22Rv1 (cell line): Measurements from ENCODE around the gene RFC4.
A peak's percentile ranks its signal among the peaks of the same experiment; 100 is the strongest.

ENCODE experiments used
- H3K27ac ChIP-seq: fragments of 450-650 bp; 2 replicates; pipeline ENCODE4 v1.5.1; 2017
- ZFX ChIP-seq: fragments of 450-650 bp; IDR thresholded peaks from 2 replicates; pipeline ENCODE4 v1.6.1; 2017; ENCODE audit warnings: antibody characterized with exemption, borderline replicate concordance
- TF ChIP-seq, protein P1 (sequence below): fragments of 450-650 bp; IDR thresholded peaks from 2 replicates; pipeline ENCODE4 v1.5.1; 2017; ENCODE audit warnings: mild to moderate bottlenecking

The RFC4 gene

DNA sequence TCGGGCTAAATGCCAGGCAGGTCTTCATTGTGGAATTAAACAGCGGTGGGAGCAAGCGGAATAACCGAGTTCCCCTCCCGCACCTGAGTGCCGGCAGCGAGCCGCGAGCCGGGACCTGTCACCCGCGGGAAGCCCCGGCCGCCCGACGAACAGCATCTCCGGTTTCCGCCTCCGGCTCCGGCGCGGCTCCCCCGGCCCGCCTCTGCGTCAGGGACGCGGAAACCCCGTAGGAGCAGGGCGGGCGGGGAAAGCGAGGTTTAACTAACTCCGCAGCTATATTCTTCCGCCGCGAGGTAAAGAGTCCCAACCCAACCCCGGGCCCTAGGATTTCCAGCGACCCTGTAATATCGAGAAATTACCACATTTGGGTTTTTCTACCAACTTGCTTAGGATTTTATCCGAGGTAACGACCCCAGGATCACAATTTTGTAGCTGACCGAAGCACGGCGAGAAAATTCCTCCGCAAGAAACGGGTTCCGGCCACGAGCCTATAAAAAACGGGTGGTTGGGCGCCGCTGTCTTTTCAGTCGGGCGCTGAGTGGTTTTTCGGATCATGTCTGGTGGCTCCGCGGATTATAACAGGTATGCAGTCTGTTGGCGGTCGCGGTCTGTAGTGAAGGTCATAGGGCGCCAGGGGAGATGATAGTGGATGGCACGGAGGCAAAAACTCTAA, 23.1 kb downstream of the RFC4 start, which contains the start of gene EIF4A2:
EIF4A2 (plus strand) TSS at position 520 of the 673 bp plus-strand sequence; CDS start at position 554, 34 bp downstream.
- TF ChIP-seq, protein P1, sequence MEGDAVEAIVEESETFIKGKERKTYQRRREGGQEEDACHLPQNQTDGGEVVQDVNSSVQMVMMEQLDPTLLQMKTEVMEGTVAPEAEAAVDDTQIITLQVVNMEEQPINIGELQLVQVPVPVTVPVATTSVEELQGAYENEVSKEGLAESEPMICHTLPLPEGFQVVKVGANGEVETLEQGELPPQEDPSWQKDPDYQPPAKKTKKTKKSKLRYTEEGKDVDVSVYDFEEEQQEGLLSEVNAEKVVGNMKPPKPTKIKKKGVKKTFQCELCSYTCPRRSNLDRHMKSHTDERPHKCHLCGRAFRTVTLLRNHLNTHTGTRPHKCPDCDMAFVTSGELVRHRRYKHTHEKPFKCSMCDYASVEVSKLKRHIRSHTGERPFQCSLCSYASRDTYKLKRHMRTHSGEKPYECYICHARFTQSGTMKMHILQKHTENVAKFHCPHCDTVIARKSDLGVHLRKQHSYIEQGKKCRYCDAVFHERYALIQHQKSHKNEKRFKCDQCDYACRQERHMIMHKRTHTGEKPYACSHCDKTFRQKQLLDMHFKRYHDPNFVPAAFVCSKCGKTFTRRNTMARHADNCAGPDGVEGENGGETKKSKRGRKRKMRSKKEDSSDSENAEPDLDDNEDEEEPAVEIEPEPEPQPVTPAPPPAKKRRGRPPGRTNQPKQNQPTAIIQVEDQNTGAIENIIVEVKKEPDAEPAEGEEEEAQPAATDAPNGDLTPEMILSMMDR: no peak
- no peak for TF ChIP-seq ZFX
- peak within 1 kb of the TSS; percentile 97 for H3K27ac ChIP-seq

DNA sequence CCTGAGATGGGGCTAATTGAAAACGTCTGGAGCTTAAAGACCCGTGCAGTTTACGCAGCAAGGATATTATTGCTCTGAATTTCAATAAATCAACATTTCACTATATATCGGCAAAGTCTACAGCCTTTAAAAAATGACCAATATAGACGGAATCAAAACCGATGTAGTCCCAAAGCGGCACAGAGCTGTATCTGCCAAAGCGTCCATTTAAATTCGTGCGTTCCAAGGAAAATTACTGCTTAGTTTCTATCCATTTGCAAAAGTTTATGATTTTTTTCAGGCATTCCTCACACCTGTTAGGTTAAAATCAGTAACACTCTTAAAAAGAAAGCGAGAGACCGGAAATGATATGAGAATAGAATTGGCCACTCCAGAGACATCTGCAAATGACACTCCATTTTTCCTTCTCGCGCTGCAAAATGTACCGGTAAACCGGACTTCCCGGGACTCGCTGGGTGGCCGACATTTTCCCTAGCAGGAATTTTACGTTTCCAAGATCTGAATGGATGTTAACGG, 23.7 kb downstream of the RFC4 start:
- peak overlapping the region; percentile 97 for H3K27ac ChIP-seq
- TF ChIP-seq, protein P1: no peak
- no peak for TF ChIP-seq ZFX

DNA sequence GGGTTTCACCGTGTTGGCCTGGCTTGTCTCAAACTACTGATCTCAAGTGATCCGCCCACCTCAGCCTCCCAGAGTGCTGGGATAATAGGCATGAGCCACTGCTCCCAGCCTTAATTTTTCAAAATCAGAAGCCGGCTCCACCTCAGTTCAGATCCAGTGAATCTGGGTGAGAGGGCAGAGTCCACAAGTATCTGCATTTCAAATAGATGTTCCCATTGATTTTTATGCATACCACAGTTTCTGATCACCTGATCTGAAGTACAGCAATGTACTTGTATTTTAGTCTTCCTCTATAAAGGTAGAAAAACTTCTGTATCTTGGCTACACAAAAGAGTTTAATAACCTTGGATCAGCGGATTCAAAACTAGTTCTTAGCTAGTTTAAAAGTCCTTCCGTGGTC, 27.1 kb downstream of the RFC4 start:
- TF ChIP-seq, protein P1: no peak
- TF ChIP-seq ZFX: no peak
- H3K27ac ChIP-seq: no peak overlapping the region

DNA sequence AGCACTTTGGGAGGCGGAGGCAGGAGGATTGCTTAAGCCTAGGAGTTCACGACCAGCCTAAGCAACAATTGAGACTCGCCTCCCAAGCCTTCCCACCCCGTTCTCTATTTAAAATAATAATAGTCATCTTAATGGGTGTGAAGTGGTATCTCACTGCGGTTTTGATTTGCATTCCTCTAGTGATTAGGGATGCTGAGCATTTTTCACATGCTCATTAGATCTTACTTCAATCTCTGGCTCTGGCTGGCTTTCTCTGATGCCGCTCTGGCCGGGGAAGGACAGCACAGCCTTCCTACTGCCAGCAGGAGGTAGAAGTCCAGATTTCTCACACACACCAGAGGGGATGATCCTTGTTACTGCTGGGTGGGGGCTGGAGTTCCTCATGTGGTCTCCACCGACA, 30.3 kb downstream of the RFC4 start:
- no peak overlapping the region for H3K27ac ChIP-seq

DNA sequence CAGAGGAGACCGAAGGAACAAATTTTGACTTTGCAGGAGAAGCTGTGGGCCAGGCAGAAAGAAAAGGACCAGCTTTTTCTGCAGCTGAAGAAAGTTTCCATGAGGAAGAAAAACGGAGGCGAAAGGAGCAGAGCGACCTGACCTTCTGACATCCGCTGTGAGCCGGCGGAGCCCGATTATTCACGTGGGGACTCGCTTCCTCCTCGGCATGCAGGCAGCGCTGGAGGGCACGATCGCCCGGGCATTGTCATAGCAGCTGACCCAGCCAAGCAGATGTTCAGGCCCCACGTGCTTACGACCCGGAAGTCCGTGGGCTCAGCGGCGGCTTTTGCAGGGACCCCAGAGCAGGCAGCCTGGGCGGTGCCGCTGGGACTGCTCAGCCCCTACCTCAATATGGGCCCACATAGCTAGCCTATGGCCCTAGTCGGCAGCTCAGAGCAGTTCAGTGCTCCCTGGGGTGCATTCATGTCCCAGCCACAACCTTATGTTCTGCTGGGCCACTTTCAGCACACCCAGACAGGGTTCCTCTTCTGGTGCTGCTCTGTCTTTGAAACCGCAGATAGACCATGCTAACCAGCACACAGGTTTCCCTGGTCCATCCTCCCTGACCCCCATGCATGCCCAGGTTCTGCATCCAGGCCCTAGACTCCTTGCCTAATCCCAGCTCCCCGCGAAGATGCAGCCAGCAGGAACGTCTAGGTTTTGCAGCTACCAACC, 33.4 kb downstream of the RFC4 start:
- TF ChIP-seq, protein P1: no peak
- no peak for TF ChIP-seq ZFX
- H3K27ac ChIP-seq: no peak overlapping the region

More for the DNA sequence above, 30.3 kb downstream of the RFC4 start:
- TF ChIP-seq ZFX: no peak
- TF ChIP-seq, protein P1: no peak

DNA sequence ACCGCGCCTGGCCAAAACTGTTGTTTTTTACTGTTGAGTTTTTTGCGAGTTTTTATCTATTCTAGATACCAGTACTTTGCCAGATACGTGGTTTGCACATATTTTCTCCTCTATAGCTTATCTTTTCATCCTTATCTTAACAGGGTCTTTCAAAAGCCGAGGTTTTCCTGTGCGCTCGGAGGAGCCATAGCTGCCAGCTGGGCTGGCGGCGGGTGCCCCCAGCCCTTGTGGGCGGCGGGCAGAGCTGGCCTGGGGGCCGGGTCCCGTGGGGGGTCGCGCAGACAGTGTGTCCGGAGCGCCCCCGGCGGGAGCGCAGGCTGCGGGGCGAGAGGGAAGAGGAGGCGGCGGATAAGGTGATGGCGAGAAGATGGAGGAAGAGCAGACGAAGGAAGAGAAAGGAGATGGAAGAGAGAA, 34.0 kb downstream of the RFC4 start:
- TF ChIP-seq, protein P1: no peak
- TF ChIP-seq ZFX: no peak
- no peak overlapping the region for H3K27ac ChIP-seq

DNA sequence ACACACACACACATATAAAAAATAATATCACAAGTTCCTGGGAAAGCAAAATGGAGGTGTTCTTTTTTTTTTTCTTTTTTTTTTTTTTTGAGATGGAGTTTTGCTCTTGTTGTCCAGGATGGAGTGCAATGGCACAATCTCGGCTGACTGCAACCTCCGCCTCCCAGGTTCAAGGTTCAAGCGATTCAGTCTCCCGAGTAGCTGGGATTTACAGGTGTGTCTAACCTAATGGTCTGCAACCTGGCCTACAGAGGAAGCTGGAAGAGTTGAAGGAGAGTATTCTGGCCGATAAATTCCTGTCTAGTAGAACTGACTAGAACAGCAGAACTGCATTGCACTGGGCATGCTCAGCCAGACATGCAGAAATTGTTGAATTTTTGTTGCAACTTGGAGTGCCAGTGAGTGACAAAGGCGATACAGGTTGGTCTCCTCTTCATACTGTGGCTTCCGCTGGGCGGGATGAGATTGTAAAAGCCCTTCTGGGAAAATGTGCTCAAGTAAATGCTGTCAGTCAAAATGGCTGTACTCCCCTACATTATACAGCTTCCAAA, 45.3 kb downstream of the RFC4 start:
- H3K27ac ChIP-seq: no peak overlapping the region
- TF ChIP-seq, protein P1: no peak
- no peak for TF ChIP-seq ZFX
